GM21423 (cell line): ENCODE data around the gene KCNE1.

Experiments
- ATAC-seq: cut with Tn5 transposase; IDR thresholded peaks from one replicate; pipeline ENCODE4 v1.9.1; 2021; ENCODE audit warnings: mild to moderate bottlenecking, moderate library complexity; ENCODE audit not compliant: unreplicated experiment

KCNE1 gene

GRCh38 chr21:34536311-34536710, 24.3 kb upstream of the KCNE1 start:
- no peak for ATAC-seq

GRCh38 chr21:34535886-34536285, 23.9 kb upstream of the KCNE1 start:
- no peak for ATAC-seq

- no peak for ATAC-seq
These were observed 22.5 kb upstream of the KCNE1 start for GRCh38 chr21:34534522-34534921.

GRCh38 chr21:34533938-34534337, 21.9 kb upstream of the KCNE1 start:
- ATAC-seq = no peak

- ATAC-seq = no peak
These were observed 19.4 kb upstream of the KCNE1 start for GRCh38 chr21:34531399-34531798.

DNA sequence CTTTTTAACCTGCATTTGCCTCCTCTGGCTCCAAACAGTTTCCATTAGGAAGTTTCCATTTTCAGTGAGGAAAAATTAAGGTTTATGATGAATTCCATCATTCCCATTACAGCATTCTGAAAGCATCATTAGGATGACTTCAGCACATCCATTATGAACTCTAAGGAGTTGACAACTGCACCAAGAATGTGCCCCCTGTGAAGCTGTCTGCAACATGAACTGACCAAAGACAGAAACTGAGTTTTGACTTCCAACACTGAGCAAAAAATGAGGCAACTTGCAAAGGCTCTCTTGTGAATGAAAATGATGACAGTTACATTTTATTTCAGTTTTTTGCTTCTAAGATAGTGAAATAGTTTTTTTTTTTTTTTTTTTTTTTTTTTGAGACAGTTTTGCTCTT, 18.3 kb upstream of the KCNE1 start:
- ATAC-seq = no peak

DNA sequence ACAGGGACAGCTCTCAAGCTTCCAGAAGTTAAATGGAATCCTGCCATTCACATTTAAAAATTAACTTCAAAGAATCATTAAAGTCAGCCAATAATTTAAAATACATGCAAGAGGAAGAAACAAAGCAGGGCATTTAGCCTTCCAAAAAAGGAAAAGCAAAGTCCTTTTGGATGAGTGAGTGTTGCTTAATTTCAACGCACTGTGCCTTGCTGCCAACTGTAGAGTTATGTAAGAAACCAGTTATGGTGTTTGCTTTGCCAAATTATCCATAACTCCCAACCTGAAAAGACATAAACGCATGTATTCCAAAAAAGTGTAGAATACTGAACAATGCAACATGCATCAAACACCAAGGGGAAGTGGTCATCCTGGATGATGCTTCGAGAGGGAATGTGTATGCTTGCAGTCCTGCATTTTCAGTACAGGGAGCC, 16.1 kb upstream of the KCNE1 start:
- ATAC-seq = no peak

- no peak for ATAC-seq
These were observed 14.7 kb upstream of the KCNE1 start for GRCh38 chr21:34526618-34527290.

GRCh38 chr21:34526241-34526617, 14.2 kb upstream of the KCNE1 start:
- no peak for ATAC-seq

- ATAC-seq = no peak
These were observed 12.9 kb upstream of the KCNE1 start for GRCh38 chr21:34524646-34525601.

DNA sequence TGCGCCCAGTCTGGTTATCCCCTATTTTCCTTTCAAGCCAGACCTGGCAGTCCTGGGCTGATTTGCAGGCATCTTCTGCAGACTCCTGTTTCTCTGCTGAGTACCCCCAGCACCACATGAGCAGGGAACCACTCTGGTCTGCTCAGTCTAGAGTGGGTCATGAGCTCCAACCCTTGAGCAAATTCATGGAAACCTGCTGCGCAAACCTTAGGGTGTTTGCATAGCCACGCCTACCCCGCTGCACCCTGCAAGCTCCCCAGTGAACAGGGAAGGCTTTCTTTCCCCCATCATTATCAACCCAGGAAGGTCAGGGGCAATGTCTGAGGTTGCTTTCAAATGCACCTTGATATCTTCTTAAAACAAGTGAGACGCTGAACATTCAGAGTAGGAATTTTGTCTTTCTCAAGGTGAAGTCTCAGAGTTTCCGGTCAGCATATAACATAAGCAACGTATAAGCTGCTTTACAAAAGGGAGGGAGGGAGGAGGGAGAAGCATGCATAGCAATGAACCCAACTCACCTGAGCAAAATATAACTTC, 11.1 kb upstream of the KCNE1 start:
- ATAC-seq = no peak

- no peak for ATAC-seq
These were observed 10.3 kb upstream of the KCNE1 start for GRCh38 chr21:34522284-34522683.

DNA sequence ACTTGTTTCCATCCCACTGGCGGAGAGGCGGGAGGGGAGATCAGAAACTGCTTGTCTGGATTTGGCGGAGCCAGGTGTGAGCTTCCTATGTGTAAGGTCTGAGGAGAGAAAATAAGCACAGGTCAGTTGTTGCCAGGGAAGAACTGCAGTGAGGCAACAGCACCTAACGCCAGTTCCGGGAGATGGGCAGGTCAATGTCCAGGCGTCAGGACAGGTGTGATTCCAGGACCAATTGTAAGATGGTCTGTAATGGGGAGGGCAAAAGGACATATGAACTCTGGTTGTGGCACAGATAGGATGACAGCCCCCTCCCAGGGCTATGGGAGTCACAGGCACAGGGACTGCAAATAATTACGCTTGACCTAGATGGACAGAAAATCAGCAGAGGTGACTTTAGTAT, 9.6 kb upstream of the KCNE1 start:
- ATAC-seq = no peak

GRCh38 chr21:34520764-34521508, 8.9 kb upstream of the KCNE1 start:
- ATAC-seq = no peak

GRCh38 chr21:34520281-34520680, 8.3 kb upstream of the KCNE1 start:
- no peak for ATAC-seq

DNA sequence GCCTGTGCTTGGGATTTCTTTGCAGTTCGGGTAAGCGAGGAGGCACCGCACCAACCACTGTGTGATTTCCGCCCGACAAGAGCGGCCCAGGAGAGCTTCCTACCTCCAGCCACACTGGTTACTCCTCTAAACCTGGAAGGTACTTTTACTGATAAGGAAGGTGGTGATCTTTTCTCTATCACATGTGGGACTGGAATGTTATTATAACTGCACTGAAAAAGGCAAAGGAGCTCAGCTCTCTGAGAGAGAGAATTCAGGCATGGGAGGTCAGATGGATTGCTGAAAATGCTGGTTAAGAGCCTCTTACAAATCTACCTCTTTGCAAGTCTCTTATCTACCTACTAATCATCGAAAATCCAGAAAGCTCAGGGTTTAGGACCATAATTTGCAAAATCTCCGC, 7.7 kb upstream of the KCNE1 start:
- no peak for ATAC-seq

DNA sequence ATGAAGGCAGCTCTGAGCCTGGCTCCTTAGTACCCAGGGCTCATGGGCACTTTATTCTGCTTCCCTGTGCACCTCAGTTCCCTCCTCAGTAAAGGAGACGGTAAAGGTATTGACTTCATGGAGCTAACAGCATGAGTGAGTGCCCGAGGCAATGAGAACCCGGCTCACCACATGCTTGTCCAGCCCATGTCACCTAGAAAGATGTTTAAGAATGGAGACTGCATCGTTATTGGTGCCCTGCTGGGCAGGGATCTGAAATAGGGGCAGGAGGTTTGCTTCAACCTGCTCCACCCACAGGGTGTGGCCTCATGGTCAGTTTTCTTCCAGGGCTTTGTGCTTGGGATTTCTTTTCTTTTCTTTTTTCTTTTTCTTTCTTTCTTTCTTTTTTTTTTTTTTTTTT, 7.0 kb upstream of the KCNE1 start:
- ATAC-seq = no peak

DNA sequence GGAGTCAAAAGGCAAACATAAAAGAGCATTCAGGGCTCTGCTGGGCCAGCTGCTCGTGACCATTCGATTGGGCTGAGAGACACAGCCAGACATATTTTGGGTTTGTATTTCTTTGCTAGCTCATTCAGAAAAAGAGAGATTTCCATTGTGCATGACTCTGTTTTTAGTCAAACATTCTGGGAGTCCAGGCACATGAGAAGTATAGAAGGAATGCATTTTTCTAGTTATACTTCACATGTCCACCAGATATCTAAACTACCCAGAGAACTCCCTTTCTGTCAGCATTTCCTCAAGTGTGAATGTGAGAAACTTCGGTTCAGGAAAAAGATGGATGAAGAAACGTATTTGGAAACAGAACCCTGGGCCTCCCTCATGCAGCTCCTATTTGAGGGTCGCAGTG, 6.3 kb upstream of the KCNE1 start:
- ATAC-seq = no peak

DNA sequence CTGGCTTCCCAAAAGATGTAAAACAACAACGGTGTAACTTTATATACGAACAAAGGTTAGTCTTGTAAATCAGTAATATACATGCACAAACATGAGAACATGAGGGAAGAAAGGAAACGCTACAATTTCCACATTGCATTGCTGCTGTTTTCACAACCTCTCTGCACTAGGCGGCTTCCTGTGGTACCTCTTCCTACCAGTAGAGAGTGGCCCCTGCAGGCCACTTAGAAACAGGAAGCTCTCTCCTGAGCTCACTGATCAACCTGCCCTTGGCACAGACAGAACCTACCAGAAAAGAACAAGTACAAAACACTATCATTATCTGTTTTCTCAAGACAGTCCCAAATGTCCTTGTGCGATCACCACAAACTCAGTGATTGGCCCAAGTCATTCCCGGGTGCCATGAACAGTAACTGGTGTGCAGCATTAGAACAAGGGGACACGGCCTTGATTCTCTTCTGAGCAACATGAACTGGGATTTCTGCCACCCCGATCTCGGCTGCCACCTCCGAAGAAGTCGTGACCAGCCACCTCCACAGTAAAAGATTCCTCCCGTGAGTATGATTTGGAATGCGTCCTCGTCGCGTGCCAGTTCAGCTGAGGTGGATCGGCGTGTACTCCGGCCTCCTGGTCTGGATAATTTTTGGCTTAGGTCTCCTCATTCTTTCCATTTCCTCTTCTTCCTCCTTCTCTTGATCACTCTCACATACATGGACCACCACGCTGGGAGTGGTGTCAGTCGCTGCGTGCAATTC, 5.7 kb upstream of the KCNE1 start:
- no peak for ATAC-seq

DNA sequence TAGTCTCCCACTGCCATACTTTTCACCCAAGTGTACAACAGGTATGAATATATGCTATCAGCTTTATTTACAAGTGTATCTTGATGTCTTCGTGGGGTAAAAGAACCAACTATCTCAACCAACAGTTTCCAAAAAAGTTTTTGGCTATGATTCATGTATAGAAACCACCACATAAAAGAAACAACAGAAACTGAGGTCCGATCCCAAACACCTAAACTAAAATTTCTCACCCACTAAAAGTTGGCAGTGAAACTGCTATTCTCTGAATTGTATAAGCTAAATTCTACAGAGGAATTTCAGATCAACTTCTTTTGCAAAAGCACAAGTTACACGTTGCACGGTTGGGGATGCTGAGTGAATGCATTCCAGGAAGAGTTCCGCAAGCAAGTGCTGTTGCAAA, 5.0 kb upstream of the KCNE1 start:
- ATAC-seq = no peak
